ENCODE measurements around the gene TXK. TPM values are rescaled to one million over a fixed set of nuclear protein-coding genes. Genes with fewer than 3 reads are reported as not detected.
A peak's percentile ranks its signal among the peaks of the same experiment; 100 is the strongest.

Gene TXK
- total RNA-seq, 1 experiment from 2014 or later: 0.06 TPM

- DNase-seq (ENCODE audit: low read depth): no peak
Observed at GRCh38 chr4:48105230-48105629, 28.8 kb downstream of the TXK start.

DNA sequence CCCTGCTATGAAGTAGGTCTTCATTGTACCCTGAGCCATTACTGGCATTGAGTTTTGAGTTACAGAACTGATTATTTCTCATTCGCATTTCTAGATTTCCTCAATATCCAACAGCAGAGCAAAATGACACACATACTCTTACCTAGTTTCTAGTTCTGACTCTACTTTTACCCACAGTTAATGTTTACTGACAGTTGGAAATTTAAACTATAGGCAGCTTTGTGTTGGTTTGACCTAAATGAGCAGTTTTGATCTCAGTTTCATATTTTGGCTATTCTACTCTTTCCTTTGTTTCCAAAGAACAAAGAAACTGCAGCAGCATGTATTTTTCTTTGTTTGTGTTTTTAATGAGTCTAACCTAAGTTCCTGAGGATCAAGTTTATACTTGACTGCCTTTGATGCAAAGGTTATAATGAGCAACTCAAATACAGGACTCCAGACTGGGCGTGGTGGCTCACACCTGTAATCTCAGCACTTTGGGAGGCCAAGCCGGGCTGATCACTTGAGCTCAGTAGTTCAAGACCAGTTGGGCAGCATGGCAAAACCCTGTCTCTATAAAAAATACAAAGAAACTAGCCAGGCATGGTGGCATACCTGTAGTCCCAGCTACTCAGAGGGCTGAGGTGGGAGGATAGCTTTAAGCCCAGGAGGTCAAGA is 30.4 kb downstream of the TXK start:
- DNase-seq (ENCODE audit: low read depth): no peak

DNA sequence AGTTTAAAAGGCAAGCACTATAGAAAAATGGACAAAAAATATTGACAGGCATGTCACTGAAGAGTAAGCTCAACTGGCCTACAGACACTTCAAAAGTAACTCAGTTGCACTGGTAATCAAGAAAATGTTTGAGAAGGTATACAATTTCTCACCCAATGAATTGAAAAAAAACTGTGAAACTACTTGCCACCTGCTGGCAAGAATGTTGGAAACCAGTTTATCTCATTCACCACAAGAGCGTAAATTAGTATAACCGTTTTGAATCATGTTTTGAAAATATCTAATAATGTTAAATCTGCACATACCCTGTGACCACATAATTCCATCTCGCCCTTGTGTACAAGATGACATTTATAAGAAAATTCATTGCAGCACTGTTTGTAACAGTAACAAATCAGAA is 31.7 kb downstream of the TXK start:
- DNase-seq (ENCODE audit: low read depth): no peak

- DNase-seq (ENCODE audit: low read depth): no peak
Observed at GRCh38 chr4:48100256-48100655, 33.8 kb downstream of the TXK start.

GRCh38 chr4:48095441-48095840 is 38.6 kb downstream of the TXK start:
- no peak for DNase-seq (ENCODE audit: low read depth)

- DNase-seq (ENCODE audit: low read depth): peak; percentile 81
Observed at GRCh38 chr4:48093991-48094416, 40.0 kb downstream of the TXK start.

DNA sequence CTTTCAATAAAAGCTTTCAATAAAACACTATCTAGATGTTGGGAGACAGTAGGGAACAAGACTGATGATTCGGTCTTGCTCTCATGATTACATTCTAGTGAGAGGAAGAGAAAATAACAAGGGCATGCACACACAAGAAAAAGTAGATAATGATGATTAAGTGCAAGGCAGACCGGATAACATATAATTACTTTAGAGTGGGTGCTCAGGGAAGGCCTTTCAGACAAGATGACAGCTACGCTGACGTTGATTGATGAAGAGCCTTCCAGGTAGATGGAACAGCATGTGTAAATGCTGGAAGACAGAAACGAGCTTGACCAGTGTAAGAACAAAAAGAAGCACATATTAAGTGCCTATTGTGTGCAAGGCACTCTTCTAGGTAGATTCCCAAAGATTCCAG is 43.4 kb downstream of the TXK start:
- no peak for DNase-seq (ENCODE audit: low read depth)

DNA sequence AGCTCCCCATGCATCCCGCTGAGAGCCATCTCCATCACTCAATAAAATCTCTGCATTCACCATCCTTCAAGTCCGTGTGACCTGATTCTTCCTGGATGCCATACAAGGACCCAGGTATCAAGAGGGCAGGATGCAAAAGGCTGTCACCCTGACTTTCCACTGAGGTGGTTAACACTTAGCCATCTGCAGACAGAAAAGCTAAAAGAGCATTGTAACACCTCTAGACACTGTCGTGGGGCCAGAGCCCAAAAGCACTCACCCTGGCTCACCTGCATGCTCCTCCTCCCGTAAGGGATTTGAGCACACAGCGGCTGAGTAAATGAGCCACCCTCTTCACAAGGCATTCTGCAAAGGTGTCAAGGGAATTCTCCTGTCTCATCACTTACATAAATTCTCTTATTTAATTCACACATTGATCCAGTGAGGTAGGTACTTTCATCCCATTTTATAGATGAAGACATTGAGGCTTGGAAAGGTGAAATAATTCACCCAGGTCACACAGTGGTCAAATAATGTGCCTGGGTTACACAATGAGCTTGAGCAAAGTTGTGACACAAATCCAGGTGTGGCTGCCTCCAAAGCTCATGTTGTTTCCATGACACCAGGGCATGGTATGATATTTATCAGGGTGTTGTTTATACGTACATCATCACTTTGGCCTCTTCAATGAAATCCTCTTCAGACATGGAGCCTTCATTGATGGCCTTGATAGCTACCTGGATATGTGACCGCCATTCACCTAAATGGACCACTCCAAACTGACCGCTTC is 48.0 kb downstream of the TXK start:
- DNase-seq (ENCODE audit: low read depth): no peak

GRCh38 chr4:48082956-48083355 is 51.1 kb downstream of the TXK start:
- no peak for DNase-seq (ENCODE audit: low read depth)

GRCh38 chr4:48081196-48081595 is 52.9 kb downstream of the TXK start:
- DNase-seq (ENCODE audit: low read depth): no peak

DNA sequence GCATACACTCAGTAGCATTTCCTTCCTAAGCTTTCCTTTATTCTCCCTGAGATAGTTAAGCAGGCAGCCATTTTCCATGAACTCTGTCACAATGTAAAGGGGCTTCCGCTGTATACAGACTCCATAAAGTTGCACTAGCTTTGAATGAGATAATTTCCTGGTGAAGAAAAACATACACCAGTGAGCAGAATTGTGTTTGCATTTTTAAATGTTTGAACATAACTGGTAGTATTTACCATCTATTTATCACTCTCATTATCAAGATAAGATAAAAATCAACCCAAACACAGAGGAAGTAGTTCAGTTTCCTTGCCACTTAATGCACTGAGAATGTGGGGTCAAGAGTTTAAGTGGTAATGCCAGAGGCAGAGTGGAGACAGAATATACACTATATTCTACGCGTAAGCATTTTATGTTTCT is 54.1 kb downstream of the TXK start:
- DNase-seq (ENCODE audit: low read depth): peak; percentile 34

GRCh38 chr4:48078862-48079655 is 55.0 kb downstream of the TXK start:
- DNase-seq (ENCODE audit: low read depth): peak; percentile 4

DNA sequence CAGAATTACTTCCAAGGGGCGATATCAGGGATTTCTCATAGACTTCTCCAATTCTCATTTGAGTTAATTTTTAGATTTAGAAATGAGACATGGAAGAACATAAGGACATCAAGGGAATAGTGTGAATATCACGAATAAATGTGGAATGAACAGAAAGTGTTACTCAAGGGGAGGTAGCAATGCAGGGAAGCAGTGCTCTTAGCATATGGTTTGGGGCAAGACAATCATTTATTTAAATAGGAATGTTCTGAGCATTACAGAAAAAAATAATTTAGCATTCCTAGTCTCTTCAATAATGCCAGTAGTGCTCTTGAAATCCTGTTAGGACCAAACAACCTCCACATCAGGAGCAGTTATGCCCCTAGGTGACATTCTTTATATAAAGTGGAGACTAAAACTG is 55.6 kb downstream of the TXK start:
- DNase-seq (ENCODE audit: low read depth): no peak

- no peak for DNase-seq (ENCODE audit: low read depth)
Observed at GRCh38 chr4:48074657-48075056, 59.4 kb downstream of the TXK start.

- DNase-seq (ENCODE audit: low read depth): no peak
Observed at GRCh38 chr4:48073567-48074103, 60.4 kb downstream of the TXK start.

- DNase-seq (ENCODE audit: low read depth): no peak
Observed at GRCh38 chr4:48071191-48071590, 62.9 kb downstream of the TXK start.

GRCh38 chr4:48069026-48069425 is 65.0 kb downstream of the TXK start:
- no peak for DNase-seq (ENCODE audit: low read depth)

DNA sequence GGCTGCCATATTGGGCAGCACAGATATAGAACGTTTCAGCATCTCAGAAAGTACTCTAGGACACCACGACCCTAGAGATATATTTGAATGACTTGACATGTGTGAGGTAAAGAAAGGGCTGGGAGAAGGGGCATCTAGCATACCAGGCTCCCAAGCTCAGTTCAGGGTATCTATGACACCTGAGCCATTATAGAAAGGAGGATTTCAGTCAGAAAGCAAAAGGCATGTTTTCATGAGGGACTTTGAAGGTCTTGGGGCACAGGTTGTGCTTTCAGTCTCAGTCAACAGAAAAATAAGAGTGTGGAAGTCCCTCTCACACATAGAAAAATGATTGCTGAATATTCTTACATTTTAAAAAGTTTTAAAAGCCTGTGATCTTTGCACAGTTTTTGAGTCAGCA is 65.9 kb downstream of the TXK start:
- no peak for DNase-seq (ENCODE audit: low read depth)

GRCh38 chr4:48067536-48067935 is 66.5 kb downstream of the TXK start:
- no peak for DNase-seq (ENCODE audit: low read depth)

- no peak for DNase-seq (ENCODE audit: low read depth)
Observed at GRCh38 chr4:48065587-48066052, 68.4 kb downstream of the TXK start.

GRCh38 chr4:48064349-48064748 is 69.7 kb downstream of the TXK start:
- DNase-seq (ENCODE audit: low read depth): no peak

Measured in HT1080 (cell line).